ENCODE data around the gene CCDC88B. TPM values are rescaled to one million over a fixed set of nuclear protein-coding genes. Genes with fewer than 3 reads are reported as not detected.
A peak's percentile ranks its signal among the peaks of the same experiment; 100 is the strongest.

CCDC88B gene
- total and polyA plus RNA-seq, 8 donors = 4.7 to 35.7 (median 6.6) TPM

DNA sequence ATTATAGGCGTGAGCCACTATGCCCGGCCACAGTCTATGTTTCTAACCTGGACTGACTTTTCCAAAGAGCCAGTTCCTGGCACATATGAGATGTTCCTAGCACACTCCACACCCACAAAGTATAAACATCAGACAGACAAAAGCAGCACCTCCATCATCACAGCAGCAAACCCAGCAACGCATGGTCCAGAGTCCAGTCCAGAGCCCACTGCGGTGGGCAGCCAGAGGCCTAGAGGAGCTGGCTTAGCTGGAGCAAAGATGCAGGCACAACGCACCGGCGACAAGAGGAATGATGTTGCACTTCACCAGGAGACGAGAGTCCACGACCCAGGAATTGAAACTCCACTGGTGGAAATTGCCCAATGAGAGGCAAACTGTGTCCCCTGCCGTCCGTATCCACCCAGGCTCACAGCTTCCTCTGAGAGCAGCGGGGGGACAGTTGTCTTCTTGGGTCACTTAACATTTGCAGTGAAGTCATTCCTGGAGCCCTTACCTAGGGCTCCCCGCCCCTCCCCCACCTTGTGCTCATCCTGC lies 55.6 kb downstream of the CCDC88B start:
- peak; percentile 23 for ATAC-seq
- Histone ChIP-seq H3K27ac (no peak overlapping the region), H3K4me3 (no peak overlapping the region)

DNA sequence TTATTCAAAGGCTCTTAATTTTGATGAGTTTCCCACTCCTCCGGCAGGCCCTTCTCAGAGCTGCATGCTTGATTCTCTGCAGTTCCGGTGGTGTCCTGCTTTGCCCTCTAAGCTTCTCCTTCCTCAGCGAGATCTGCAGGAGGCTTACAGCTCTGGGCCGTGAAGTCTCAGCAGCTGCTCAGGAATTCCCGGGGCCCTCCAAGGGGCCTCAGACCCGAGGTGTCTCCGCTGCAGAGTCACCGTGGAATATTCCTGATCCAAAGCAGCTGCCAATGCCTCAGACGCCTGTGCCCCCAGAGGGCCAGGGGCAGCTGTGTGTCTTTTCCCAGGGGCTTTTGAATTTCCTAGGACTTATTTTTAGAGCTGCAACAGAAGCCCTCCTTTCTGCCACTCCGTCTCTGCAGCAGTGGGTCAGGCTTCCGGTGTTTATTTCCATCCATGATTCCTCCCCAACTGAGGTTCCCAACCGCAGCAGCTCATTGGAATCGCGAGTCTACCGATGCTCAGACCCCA lies 56.1 kb downstream of the CCDC88B start:
- H3K4me1 ChIP-seq = peaks cover 5 to 35% of the 10 kb centered on the region in 2 donors
- TF ChIP-seq, protein P1, sequence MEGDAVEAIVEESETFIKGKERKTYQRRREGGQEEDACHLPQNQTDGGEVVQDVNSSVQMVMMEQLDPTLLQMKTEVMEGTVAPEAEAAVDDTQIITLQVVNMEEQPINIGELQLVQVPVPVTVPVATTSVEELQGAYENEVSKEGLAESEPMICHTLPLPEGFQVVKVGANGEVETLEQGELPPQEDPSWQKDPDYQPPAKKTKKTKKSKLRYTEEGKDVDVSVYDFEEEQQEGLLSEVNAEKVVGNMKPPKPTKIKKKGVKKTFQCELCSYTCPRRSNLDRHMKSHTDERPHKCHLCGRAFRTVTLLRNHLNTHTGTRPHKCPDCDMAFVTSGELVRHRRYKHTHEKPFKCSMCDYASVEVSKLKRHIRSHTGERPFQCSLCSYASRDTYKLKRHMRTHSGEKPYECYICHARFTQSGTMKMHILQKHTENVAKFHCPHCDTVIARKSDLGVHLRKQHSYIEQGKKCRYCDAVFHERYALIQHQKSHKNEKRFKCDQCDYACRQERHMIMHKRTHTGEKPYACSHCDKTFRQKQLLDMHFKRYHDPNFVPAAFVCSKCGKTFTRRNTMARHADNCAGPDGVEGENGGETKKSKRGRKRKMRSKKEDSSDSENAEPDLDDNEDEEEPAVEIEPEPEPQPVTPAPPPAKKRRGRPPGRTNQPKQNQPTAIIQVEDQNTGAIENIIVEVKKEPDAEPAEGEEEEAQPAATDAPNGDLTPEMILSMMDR (IDR thresholded peaks at IDR 0.05) = no peak
- intact Hi-C loops (cut with DNase I) = no loop called here
- no peak overlapping the region for H3K27ac ChIP-seq
- peaks cover 0 to 14% of the 10 kb centered on the region in 2 donors for H3K27me3 ChIP-seq
- ATAC-seq = peak; percentile 41
- H3K4me3 ChIP-seq = no peak overlapping the region
- no peak for DNase-seq
- H3K36me3 ChIP-seq = no peaks in the 10 kb centered on the region
- H3K9me3 ChIP-seq = no peaks in the 10 kb centered on the region

More for the DNA sequence above, 55.6 kb downstream of the CCDC88B start:
- Histone ChIP-seq H3K36me3 (no peaks in the 10 kb centered on the region), H3K27me3 (peaks cover 0 to 14% of the 10 kb centered on the region in 2 donors), H3K9me3 (no peaks in the 10 kb centered on the region), H3K4me1 (peaks cover 5 to 39% of the 10 kb centered on the region in 2 donors)
- TF ChIP-seq, protein P1 (IDR thresholded peaks at IDR 0.05) = no peak
- no peak for DNase-seq
- intact Hi-C loops (cut with DNase I) = no loop called here

DNA sequence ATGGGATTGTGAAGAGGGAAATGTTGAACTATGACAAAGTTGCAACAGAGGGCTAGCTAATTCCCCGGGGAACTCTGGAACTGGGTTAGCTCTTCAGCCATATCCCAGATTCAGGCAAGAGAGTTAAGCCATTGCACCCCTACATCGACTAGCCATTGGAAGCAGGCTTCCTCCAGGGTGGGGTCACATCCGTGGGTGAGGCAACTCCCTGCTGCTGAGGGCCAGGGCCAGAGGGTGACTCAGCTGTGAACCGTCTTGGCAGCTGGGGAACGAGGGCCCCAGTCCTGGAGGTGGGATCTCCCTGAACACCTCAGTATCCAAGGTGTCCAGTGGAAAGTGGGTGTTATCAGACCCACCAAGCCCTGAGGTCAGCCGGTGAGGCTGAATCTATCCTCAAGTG lies 60.1 kb downstream of the CCDC88B start:
- Histone ChIP-seq H3K4me3 (no peak overlapping the region), H3K9me3 (no peaks in the 10 kb centered on the region), H3K27me3 (peaks cover 0 to 14% of the 10 kb centered on the region in 2 donors), H3K36me3 (no peaks in the 10 kb centered on the region), H3K4me1 (peaks cover 5 to 23% of the 10 kb centered on the region in 2 donors), H3K27ac (no peak overlapping the region)
- TF ChIP-seq, protein P1 (IDR thresholded peaks at IDR 0.05) = no peak
- peak; percentile 47 for ATAC-seq
- DNase-seq = no peak
- intact Hi-C loops (cut with DNase I) = no loop called here

DNA sequence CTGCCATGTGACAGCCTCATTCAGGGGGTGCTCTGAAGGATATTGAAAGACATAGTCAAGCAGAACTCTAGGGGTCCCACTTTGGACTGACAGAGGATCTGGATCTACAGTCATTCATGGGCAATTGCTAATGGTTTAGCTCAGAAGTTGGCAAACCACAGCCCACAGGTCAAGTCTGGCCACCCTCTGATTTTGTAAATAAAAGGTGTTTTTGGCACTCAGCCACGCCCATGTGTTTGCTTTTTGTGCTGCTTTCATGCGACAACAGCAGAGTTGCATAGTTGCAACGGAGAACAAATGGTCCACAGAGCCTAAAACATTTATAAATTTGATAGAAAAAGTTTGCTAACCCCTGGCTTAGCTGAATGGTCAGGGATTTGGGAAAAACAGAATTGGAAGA lies 60.7 kb downstream of the CCDC88B start:
- H3K36me3 ChIP-seq = no peaks in the 10 kb centered on the region
- intact Hi-C loops (cut with DNase I) = no loop called here
- ATAC-seq = no peak
- DNase-seq = no peak
- H3K27me3 ChIP-seq = peaks cover 0 to 14% of the 10 kb centered on the region in 2 donors
- no peak overlapping the region for H3K27ac ChIP-seq
- no peak overlapping the region for H3K4me3 ChIP-seq
- TF ChIP-seq, protein P1 (IDR thresholded peaks at IDR 0.05) = no peak
- H3K4me1 ChIP-seq = peaks cover 5 to 18% of the 10 kb centered on the region in 2 donors
- H3K9me3 ChIP-seq = no peaks in the 10 kb centered on the region

DNA sequence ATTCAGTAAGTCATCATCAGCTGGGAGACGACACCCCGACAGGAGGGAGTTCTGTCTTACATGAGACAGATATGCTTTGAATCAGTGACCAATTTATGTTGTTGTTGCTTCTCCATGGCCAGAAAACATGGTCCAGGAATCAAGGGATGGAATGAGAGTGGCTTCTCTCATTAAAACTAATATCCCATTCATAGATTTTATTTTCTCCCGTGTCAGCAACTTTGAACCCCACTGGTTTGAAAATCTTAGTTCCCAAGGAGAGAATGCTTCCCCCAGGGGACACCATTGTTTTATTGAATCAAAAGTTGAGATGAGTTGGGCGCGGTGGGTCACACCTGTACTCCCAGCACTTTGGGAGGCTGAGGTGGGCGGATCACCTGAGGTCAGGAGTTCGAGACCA lies 61.8 kb downstream of the CCDC88B start:
- no peak overlapping the region for H3K4me3 ChIP-seq
- no peak overlapping the region for H3K27ac ChIP-seq
- DNase-seq = no peak
- H3K9me3 ChIP-seq = no peaks in the 10 kb centered on the region
- no peak for ATAC-seq
- H3K4me1 ChIP-seq = peaks cover 0 to 8% of the 10 kb centered on the region in 2 donors
- peaks cover 0 to 7% of the 10 kb centered on the region in 2 donors for H3K27me3 ChIP-seq
- H3K36me3 ChIP-seq = no peaks in the 10 kb centered on the region
- TF ChIP-seq, protein P1 (IDR thresholded peaks at IDR 0.05) = no peak
- intact Hi-C loops (cut with DNase I) = no loop called here

Measured in left lung (tissue), 10 donors.